HG02798 (cell line): Measurements from ENCODE around the gene SIGMAR1.

Experiments used
- ATAC-seq: cut with Tn5 transposase; IDR thresholded peaks from one replicate; pipeline ENCODE4 v1.9.1; 2021; ENCODE audit warnings: mild to moderate bottlenecking; ENCODE audit not compliant: unreplicated experiment, poor library complexity

SIGMAR1 gene

DNA sequence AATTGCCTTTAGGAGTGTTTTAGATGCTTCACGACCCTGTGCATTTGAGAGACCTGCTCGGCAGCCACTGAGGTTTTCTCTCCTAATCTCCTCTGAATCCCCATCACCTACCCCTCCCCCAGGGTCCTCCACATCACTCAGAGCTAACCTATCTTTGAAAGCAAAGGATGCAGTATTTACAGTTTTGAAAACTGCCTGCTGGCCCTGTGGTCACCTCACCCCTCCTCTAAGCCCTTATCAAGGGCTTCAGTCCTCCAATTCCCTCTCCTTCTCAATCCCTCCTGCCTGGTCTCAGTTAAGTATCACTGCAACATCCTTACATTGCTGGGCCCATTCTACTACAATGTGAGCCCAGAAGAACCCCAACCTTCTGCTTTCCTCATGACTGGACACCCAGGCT is 30.3 kb downstream of the SIGMAR1 start:
- ATAC-seq, result no peak

- ATAC-seq, result no peak
Measured at GRCh38 chr9:34606905-34607304, 30.7 kb downstream of the SIGMAR1 start.

- no peak for ATAC-seq
Measured at GRCh38 chr9:34606190-34606589, 31.4 kb downstream of the SIGMAR1 start.

GRCh38 chr9:34603610-34604231 is 33.9 kb downstream of the SIGMAR1 start:
- peak; percentile 80 for ATAC-seq

DNA sequence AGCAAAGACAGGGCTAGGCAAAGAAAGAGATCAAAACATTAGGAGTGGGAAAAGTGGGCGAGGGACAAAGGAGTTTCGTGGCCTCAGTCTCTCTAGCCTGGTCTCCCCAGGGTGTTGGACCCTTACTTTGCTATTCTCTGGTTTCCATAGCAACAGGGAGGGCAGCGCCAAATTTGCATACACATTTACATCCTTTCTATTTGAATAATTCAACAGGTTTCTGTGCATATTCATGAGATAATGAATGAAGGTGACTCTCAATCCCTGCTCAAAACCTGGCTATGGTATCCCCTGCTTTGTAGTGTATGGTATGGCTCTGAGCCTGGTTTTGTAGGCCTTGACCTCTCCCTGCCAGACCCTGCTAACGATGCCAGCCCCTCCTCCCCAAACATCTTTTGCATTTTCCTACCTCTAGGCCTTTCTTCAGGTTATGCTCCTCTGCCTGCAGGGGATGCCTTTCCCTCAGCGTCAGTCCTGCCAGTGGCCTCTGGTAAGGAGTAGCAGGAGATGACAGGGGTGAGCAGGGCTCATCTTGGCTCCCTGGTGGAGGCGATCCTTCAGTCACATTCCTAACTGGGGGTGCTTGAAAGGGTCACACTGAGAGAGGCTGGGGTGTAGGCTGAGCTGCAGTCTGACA is 35.5 kb downstream of the SIGMAR1 start:
- no peak for ATAC-seq

DNA sequence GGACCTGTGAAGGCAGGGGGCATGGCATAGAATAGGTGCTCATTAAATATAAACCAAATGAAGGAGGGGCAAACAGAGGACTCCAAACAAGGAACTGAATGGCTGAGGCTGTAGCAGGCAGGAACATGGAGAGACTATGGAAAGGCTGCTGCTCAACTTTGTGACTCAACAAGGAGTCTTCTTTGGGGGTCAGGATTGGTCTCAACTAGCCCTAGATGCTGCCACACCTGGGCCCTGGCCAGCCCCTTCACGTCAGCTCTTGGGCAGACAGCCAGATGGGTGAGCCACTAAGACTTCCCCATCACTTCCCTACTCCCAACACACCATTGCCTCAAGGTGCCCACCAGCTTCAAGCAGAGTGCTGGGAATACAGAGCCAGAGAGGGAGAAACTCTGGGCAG is 36.7 kb downstream of the SIGMAR1 start:
- ATAC-seq, result no peak

DNA sequence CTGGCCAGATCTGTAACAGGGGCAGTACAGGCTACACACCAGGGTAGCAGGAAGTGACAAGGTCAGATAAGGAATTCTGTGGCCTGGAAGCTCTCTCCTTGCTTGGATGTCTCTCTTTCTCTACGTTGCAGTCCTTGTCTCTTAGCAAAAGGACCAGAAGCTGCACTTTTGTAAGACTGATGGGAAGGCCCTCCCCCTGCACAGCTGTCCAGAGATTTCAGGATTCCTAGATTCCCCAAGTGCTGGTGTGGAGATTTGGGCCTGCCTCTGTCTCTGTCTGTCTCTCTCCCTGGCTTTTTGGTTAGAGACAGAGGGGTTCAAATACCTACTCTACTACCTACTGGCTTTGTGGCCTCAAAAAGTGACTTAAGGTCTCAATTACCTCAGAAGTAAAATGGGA is 38.0 kb downstream of the SIGMAR1 start:
- ATAC-seq, result no peak

GRCh38 chr9:34594177-34594576 is 43.4 kb downstream of the SIGMAR1 start:
- no peak for ATAC-seq

- ATAC-seq, result no peak
Measured at GRCh38 chr9:34592895-34593601, 44.5 kb downstream of the SIGMAR1 start.

DNA sequence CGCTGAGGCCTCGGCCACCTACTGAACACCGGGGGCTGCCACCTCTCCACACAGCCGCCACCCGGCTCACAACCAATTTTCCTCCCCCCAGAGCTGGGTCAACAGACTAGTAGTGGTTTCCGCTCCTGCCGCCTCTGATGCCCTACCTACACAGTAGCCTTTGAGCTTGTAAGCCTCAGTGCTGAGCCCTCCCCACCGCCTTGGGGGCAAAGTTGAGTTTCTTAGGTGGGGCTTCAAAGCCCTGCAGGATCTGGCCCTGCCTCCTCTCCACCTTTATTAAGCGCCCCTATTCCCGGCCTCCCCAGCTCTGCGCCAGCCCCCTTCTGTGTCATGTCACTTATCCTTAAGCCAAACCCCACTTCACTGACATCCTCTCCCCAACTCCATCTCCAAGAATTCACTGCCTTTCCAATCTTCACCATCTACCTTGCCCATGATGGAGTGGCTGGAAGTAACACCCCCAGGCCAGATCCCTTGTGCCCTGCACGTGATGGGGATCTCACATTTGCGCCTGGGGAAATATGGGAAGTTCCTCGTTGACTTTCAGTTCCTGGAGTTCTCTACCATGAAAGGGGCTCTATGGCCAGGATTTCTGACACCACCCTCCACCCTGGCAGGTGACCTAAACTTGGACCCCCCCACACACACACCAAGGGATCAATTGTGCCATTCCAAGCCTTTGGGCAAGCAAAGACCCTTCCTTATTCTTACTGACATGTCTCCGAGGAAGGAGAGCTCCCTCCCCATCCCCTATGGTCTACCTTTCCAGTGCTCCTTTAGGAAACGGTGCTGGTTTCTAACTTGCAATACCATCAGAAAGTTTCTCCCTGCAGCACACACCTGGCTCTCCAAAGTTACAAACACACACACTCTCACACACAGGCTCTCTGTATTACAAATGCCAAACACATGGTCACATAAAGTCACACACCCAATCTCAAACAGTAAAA is 45.4 kb downstream of the SIGMAR1 start:
- ATAC-seq, result no peak

DNA sequence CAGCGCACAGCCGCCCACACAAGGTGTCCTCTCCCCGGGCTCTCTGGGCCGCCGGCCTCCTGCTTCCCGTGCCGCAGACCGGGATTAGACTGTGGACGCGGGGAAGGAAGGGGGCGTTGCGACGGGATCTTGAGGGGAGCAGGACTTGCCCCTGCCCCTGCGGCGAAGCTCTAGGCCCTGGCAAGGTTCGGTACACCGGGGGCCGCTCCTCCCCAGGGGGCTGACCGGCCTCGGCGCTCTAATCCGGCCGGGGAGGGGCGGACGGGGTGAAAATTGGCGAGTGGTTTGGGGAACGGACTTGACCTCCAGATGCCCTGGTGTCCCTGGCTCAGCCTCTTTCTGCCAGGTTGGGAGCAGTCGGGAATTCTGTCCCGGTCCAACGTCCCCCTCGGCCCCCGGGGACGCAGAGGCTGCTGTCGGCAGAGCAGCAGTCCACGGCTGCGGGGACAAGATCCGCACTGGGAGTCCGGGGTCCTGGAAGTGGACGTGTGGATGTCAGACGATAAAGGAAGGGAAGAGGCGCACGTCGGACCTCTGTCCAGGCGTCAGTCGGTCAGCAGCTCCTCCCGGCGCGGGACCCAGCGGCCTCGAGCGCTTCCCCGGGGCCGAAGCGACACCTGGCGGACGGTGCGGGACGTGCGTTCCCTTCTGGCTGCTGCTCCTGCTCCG is 46.2 kb downstream of the SIGMAR1 start:
- ATAC-seq, result peak; percentile 85

DNA sequence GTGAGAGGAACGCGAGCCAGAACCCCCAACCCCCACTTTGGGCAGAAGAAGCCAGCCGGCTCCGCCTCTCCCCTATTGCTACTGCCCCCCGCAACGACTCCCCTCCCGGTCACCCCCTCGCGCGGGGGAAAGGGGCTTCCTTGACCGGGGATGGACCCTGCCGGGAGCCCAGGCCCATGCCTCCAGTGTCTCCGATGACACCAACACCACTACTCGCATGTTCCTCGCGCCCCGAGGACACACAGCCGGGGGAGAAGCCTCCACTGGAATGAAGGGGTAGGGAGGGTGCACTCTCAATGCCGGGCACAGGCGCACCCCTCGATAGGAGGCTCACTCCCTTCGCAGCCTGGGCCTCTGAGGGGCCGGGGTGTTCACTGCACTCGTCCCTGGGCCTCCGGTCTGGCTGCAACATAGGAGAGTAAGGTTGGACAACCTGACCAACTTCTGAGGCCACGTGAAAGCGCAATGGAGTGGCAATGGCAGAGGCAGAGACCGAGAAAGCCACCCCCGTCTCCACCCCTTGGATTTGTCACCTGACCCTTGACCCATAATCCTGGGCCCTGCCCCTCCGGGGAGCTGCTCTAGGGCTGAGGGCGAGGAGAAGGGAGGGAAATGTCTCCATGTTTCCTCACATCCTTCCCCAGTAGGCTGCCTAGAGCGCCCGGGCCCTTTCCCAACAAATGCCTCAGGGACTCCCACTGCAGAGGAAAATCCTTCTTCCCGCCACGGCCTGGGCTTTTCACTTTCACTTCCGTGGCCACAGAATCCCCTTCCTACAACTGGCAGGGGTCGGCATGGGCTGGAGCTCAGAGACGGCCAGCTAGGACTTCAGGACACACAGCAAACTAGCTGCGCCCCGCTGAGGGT is 47.0 kb downstream of the SIGMAR1 start:
- ATAC-seq, result no peak

GRCh38 chr9:34589636-34590380 is 47.8 kb downstream of the SIGMAR1 start, which contains the start of gene CNTFR:
CNTFR (minus strand) TSS chr9:34589724; CDS start chr9:34568981, 20,743 bp downstream.
- ATAC-seq, result no peak

GRCh38 chr9:34588671-34589635 is 48.6 kb downstream of the SIGMAR1 start:
- ATAC-seq, result no peak

DNA sequence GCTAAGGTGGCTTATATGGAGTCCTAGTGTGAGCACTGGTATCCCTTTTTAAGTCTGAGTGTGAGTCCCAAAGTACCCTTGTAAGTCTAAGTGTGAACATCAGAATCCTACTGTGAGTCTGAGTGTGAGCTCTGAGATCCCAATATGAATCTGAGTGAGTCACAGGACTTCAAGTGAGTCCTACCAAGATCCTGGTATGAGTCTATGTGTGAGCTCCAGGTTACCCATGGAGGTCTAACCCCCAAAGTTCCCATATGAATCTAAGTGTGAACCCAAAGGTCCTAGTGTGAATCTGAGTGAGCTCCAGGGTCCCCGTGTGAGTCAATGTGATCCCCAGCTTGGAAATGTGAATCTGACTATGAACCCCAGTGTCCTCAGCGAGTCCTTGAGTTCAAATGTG is 50.3 kb downstream of the SIGMAR1 start:
- ATAC-seq, result no peak

GRCh38 chr9:34585946-34586669 is 51.5 kb downstream of the SIGMAR1 start:
- ATAC-seq, result no peak

DNA sequence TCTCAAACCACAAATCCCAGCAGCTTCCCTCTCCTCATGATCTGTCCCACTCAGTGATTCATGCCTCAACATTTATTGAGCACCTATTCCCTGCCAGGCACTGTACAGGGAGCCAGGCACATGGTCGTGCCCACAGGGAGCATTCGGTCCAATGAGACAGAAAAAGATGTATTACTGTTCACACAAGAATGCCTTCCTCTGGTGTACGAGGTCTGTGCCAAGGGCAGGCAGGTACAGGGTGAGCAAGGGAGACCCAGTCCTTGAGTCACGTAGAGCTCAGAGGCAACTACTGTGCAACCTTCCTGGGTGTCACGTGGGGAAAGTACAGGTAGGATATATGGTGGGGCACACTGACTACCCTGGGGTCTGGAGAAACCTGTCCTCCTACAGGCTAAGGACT is 52.6 kb downstream of the SIGMAR1 start:
- ATAC-seq, result no peak
